HG03520 (cell line): Measurements from ENCODE around the gene FAM9A.
A peak's percentile ranks its signal among the peaks of the same experiment; 100 is the strongest.

Experiments used
- ATAC-seq: cut with Tn5 transposase; IDR thresholded peaks from one replicate; pipeline ENCODE4 v1.9.1; 2021; ENCODE audit warnings: mild to moderate bottlenecking, moderate library complexity; ENCODE audit not compliant: unreplicated experiment

FAM9A gene

GRCh38 chrX:8801041-8801599, at the start of gene FAM9A:
Gene FAM9A (minus strand): TSS chrX:8801383. CDS start chrX:8800171, 1,212 bp downstream.
- ATAC-seq: no peak

DNA sequence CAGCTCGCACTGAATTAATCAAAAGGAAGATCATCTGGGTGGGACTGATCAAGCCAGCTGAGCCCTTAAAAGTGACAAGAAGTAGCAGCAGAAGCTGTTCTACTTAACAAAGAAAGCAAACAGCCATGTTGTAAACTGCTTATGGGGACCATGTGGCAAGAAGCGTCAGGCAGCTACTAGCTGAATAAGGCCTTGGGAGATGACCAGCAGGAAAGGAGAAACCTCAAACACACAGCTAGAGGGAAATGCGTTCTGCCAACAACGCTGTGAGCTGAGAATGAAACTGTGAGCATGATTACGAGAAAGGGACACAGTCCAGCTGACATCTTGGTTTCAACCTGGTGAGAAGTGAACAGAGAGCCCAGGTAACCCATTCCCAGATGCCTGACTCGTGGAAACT, 49.3 kb upstream of the FAM9A start:
- no peak for ATAC-seq

GRCh38 chrX:8849945-8850344, 48.8 kb upstream of the FAM9A start:
- ATAC-seq: peak; percentile 46

DNA sequence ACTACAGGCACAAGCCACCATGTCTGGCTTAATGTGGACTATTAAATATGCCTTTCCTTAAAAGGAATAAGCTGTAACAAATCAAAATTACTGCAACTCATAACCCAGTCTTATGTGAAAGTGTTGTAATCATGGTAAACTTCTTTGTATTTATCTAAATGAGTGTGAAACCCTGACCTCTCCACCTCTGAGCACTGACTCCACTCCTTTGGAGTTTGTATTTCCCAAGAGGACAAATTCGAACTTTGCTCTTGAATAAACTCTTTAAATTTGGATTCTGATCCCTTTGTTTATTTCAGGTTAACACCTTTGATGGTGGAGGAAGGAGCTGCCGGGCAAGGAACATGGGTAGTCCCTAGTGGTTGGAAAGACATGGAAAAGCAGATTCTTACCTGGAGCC, 48.3 kb upstream of the FAM9A start:
- no peak for ATAC-seq

DNA sequence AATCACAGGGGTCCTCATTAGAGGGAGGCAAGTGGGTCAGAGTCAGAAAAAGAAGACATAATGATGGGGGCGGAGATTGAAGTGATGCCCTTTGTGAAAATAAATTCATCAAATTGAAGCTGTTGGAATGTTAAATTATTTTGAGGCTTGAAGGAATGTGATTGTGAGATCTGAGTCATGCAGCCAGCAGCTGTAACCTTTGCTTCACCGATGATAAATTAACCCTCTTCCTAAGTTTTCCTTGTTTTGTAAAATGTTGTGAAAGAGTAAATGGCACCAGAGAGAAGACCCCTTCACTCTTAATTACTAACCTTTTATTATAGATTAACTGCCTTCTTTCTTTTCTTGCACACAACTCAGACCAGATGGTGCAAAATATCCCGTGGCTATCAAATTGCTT, 47.7 kb upstream of the FAM9A start:
- ATAC-seq: no peak

DNA sequence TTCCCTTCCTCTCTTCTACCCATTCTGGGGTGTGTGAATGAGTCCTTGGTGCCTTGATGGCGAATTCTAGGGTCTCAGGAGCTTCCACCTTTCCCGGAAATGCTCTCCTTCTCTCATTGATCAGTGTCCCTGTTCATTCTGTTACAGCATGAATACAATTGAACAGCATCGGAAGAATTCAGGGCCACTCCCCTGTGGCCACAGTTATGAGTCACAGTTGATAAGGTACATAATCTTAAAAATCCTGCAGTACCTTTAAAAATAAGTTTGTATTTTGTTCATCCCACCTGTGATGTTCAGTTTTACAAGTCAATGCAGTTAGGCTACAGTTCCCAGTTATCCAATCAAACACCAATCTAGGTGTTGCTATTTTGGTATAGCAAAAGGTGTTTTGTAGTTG, 47.3 kb upstream of the FAM9A start:
- no peak for ATAC-seq

- no peak for ATAC-seq
These were observed 46.2 kb upstream of the FAM9A start for GRCh38 chrX:8847360-8847759.

DNA sequence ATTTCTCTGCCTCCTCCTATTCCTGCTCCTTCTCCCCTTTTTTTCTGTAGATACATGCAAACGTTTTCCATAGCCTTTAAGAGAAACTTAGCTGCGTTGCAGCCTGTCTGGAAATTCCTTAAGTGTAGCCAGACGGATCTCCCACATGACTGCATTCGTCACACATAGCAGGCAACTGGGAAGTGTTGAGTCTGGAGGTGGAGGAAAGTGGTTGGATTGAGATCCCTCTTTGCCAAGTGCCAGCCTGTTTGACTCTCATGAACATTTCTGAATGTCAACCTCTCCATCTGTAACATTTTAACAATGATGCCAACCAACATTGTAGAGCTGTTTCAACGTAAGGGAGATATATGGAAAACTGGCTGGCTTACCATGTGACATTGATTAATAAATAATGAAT, 45.1 kb upstream of the FAM9A start:
- ATAC-seq: no peak

DNA sequence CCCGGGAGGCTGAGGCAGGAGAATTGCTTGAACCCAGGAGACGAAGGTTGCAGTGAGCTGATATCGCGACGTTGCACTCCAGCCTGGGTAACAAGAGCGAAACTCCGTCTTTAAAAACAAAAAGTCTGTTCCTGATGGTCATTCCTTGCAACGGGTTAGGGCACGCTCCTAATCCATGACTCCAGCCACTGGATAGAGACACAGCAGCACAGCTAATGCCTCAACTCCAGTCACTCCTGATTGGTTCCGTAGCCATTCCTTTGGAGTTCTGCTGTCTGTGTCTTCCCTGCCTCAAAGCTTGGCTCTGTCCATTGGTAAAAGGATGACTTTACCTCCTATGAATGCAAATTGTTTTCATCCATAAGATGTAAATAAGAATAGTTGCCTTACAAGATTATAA, 44.3 kb upstream of the FAM9A start:
- ATAC-seq: no peak

DNA sequence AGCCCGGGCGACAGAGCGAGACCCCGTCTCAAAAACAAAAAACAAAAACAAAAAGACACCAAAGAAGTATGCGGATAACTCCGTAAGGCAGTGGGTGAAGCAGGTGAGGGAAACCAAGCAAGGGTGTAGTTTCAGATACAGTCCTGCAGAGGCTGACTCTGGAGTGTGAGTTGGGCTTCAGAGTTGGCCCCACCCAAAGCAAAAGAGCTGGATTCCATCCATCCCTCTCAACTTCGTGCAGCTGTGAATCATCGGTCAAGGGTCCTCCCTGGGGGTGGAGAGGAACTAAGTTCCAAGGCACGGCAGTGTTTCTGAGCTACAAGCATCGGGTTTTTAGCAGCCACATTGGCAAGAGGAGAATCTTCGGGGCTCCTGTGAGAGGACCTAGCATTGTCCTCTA, 43.9 kb upstream of the FAM9A start:
- no peak for ATAC-seq

- ATAC-seq: no peak
These were observed 43.0 kb upstream of the FAM9A start for GRCh38 chrX:8844157-8844556.

DNA sequence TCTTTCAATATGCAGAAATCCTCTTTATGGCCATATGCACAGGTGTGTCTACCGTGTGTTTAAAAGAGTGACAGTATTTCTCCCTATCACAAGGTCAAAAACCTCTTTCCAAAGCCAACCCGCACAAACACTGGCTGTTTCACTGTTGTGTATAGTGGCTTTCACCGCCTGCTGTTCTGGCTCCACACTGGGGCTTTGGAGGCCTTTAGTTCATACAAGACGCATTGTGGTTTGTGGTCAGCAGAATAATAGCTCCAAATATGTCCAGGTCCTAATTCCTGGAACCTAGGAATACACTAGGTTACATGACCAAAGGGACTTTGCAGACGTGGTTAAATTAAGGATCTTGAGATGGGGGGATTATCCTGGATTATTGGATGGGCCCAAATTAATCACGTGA, 40.7 kb upstream of the FAM9A start:
- no peak for ATAC-seq

- no peak for ATAC-seq
These were observed 33.2 kb upstream of the FAM9A start for GRCh38 chrX:8834392-8834791.

DNA sequence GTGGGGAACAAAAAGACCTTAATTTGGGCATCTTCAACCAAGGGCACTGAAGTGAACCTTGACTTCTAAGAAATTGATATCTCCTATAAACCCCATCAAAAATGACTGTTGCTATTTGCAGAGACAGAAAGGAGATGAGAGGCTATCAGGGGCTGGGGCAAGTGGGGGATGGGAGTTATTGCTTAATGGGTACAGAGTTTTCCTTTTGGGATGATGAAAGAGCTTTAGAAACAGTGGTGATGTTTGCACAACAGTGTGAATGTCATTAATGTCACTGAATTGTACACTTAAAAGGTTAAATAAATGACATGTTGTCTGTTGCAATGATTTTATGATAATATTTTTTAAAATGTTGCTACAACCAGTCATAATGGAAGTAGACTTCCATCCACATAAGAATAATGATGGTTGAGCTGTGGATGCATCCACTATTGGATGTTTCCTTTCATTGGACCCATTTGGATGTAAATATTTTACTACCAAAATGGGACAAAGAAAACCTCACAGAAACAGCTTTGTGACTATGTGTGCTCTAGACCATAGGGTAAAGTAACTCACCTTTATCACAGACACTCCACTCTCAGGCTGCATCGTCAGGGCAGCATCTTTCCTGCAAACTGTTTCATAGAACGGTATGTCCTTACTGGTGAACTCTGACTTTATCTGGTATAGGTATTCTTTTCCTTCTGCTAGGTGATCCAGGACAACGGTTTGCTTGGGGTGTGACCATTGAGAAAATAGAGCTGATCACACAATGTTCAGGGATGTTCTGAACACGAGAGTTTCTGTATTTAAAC, 31.6 kb upstream of the FAM9A start:
- ATAC-seq: no peak

DNA sequence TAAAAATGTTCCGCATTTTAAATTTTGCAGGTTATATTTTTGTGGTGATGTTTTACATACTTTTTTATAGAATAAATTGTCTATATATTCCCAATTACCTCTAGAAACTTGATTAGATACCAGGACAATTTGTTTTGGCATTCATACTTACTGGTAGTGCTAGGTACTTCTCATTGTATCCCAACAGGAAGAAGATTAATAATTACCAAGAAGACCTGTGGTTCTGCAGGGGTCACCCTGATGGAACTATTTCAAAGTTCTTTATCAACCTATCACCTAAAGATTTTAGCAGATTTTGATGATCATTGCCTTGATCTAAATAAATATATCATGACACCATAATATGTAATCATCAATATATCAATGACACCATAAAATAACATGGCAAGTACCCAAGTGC, 22.5 kb upstream of the FAM9A start:
- ATAC-seq: no peak

- ATAC-seq: no peak
These were observed 20.8 kb upstream of the FAM9A start for GRCh38 chrX:8822002-8822401.

DNA sequence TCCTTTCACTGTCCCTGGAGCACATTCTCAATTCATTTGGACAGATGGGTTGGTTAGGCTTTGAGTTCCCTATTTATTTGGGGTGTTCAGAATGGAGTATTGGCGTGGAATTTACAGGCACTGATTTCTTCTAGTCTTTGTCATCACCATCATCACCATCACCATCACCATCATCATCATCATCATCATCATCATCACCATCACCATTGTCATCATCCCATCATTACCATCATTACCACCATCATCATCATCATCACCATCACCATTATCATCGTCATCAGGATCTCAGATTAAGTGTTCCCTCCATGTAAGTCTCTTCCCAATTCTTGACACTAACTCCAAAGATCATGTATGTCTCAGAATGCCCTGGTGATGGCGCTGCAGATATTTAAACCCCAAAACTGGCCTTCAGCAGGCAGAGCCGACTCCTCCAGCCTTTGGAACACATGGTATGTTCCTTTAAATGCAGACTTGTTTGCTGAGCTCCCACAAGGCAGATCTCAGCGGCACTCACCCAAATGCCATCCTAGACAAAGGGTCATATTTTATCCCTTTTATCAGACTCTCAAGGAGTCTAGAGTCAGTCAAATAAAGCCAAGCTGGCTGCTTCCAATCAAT, 19.8 kb upstream of the FAM9A start:
- ATAC-seq: no peak

- peak; percentile 77 for ATAC-seq
These were observed 14.4 kb upstream of the FAM9A start for GRCh38 chrX:8815460-8816065.

- ATAC-seq: no peak
These were observed 11.9 kb upstream of the FAM9A start for GRCh38 chrX:8813036-8813435.

- no peak for ATAC-seq
These were observed 10.4 kb upstream of the FAM9A start for GRCh38 chrX:8811611-8812010.

DNA sequence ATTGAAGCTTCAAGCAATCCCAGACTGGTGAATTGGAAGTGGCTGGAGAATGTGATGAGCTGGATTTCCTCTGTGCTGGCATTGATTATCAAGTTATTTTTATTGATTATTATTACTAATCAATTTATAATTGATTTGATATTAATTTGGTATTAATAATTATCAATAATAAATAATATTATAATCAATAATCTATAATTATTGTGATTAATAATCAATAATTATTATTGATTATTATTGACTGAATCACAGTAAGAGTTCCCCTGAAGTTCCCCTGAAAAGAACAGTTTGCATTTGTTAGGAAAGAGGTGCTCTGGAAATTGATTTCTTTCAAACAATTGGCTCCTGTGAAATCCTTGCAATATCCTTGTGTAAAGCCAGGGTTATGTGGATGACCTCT, 7.5 kb upstream of the FAM9A start:
- no peak for ATAC-seq

GRCh38 chrX:8805974-8806373, 4.8 kb upstream of the FAM9A start:
- ATAC-seq: no peak
